HepG2 (cell line): ENCODE measurements around the gene TBC1D14. TPM values are rescaled to one million over a fixed set of nuclear protein-coding genes. Genes with fewer than 3 reads are reported as not detected.

ENCODE experiments used
- ATAC-seq: fragments of 200-7000 bp; cut with Tn5 transposase; 3 replicates; pipeline ENCODE4 v1.9.1; 2020; ENCODE audit warnings: mild to moderate bottlenecking, moderate library complexity
- BruUV-seq: library from RNA; stranded (reverse); fragments of 400-500 nt; replicated peaks from 2 replicates; lab custom pipeline; 2021; lab: Mats Ljungman, UMichigan
- CTCF ChIA-PET: fragments of 300-600 bp; formaldehyde crosslinking; extraction: SDS; loops from one replicate; lab custom pipeline; 2021; ENCODE audit warnings: low total read pairs, inconsistent platforms, low intra/inter-chr PET ratio; lab: Yijun Ruan, JAX
- POLR2A ChIA-PET: fragments of 350-600 bp; sonication (Branson Sonifier 250); formaldehyde crosslinking; loops from one replicate; lab custom pipeline; 2020; ENCODE audit warnings: antibody characterized with exemption, inconsistent platforms; lab: Yijun Ruan, JAX
- DNase-seq: peaks from one replicate; pipeline ENCODE4 v3.0.0-alpha.2; 2015; ENCODE audit warnings: low spot score
- FAIRE-seq: peaks from 3 replicates; lab custom pipeline; 2011; peaks lifted over from hg19 to GRCh38; lab: Jason Lieb, UNC
- H2AFZ ChIP-seq: one replicate; pipeline ENCODE4 v1.6.1; 2011; ENCODE audit warnings: low read length, inconsistent platforms
- H3K27ac ChIP-seq: fragments of 300-600 bp; 3 replicates; pipeline ENCODE4 v1.8.0; 2011; ENCODE audit warnings: mixed run types, mild to moderate bottlenecking, mixed read lengths, low read length, inconsistent platforms; ENCODE audit not compliant: insufficient read depth; ENCODE audit errors: extremely low read length
- H3K27me3 ChIP-seq, 2 experiments: fragments of 200-600 bp in 1 of 2; 2 replicates in 1 of 2; 3 replicates in 1 of 2; pipeline versions ENCODE4 v1.6.0 to v1.8.0; 2011; ENCODE audit warnings: low read length in 2 of 2, mild to moderate bottlenecking in 2 of 2, moderate library complexity in 2 of 2, inconsistent platforms in 1 of 2; ENCODE audit not compliant: insufficient read depth in 2 of 2, control insufficient read depth in 1 of 2
- H3K36me3 ChIP-seq, 2 experiments: fragments of 200-600 bp in 1 of 2; replicated peaks in 1 of 2; 2 replicates in 1 of 2; 3 replicates in 1 of 2; pipeline versions ENCODE4 v1.5.1 to v1.8.0; 2011; ENCODE audit warnings: low read length in 2 of 2, inconsistent platforms in 1 of 2; ENCODE audit not compliant: insufficient read depth in 2 of 2, control insufficient read depth in 1 of 2
- H3K4me1 ChIP-seq: 2 replicates; pipeline ENCODE4 v1.5.1; 2012; ENCODE audit warnings: low read length, inconsistent platforms; ENCODE audit not compliant: insufficient read depth
- H3K4me2 ChIP-seq: 2 replicates; pipeline ENCODE4 v1.6.0; 2011; ENCODE audit warnings: low read depth, low read length, inconsistent platforms
- H3K4me3 ChIP-seq, 3 experiments: fragments of 200-600 bp in 1 of 3; sonication (generic), shearing (Covaris generic) in 1 of 3; replicated peaks in 1 of 3; 2 replicates each; pipeline ENCODE4 v1.5.1; 2011 to 2016; ENCODE audit warnings: low read length in 3 of 3, inconsistent platforms in 2 of 3, low read depth in 2 of 3, mild to moderate bottlenecking in 2 of 3, control low read depth in 1 of 3, mixed read lengths in 1 of 3; ENCODE audit not compliant: insufficient read depth in 1 of 3
- H3K79me2 ChIP-seq: one replicate; pipeline ENCODE4 v1.6.1; 2011; ENCODE audit warnings: low read length, inconsistent platforms; ENCODE audit not compliant: insufficient read depth
- H3K9ac ChIP-seq: 2 replicates; pipeline ENCODE4 v1.6.0; 2011; ENCODE audit warnings: mild to moderate bottlenecking, low read depth, low read length, inconsistent platforms; ENCODE audit not compliant: insufficient read depth
- H3K9me3 ChIP-seq: 2 replicates; pipeline ENCODE4 v1.5.1; 2012; ENCODE audit warnings: mild to moderate bottlenecking, low read length
- H4K20me1 ChIP-seq: 2 replicates; pipeline ENCODE4 v1.6.0; 2011; ENCODE audit warnings: inconsistent platforms, mild to moderate bottlenecking, low read length, moderate library complexity; ENCODE audit not compliant: insufficient read depth
- ARID5B ChIP-seq: IDR thresholded peaks from 2 replicates; pipeline ENCODE4 v1.4.0; 2020; ENCODE audit warnings: mild to moderate bottlenecking, missing genetic modification reagents
- CBX5 ChIP-seq: sonication (generic); formaldehyde crosslinking; IDR thresholded peaks from 2 replicates; pipeline ENCODE4 v1.4.0; 2020; ENCODE audit warnings: missing genetic modification reagents, borderline replicate concordance
- IRF9 ChIP-seq: sonication (generic); formaldehyde crosslinking; IDR thresholded peaks from 2 replicates; pipeline ENCODE4 v1.8.0; 2022; ENCODE audit warnings: missing genetic modification reagents, mild to moderate bottlenecking, borderline replicate concordance
- KLF6 ChIP-seq: IDR thresholded peaks from 2 replicates; pipeline ENCODE4 v1.8.0; 2016; ENCODE audit warnings: missing biosample characterization, missing genetic modification reagents
- ZBTB37 ChIP-seq: sonication (generic); formaldehyde crosslinking; IDR thresholded peaks from 2 replicates; pipeline ENCODE4 v1.4.0; 2020; ENCODE audit warnings: mild to moderate bottlenecking, missing genetic modification reagents
- ZNF30 ChIP-seq: sonication (generic); formaldehyde crosslinking; IDR thresholded peaks from 2 replicates; pipeline ENCODE4 v1.5.0; 2020; ENCODE audit warnings: mild to moderate bottlenecking, missing genetic modification reagents
- ZNF556 ChIP-seq: sonication (generic); formaldehyde crosslinking; IDR thresholded peaks from 2 replicates; pipeline ENCODE4 v1.4.0; 2020; ENCODE audit warnings: mild to moderate bottlenecking, missing genetic modification reagents, borderline replicate concordance
- WGBS: methylation state at CpG from one replicate; pipeline ENCODE4 v1.1.6; 2017; ENCODE audit warnings: low lambda C conversion rate; 5-methylcytosine and 5-hydroxymethylcytosine counted together
- in situ Hi-C: cut with HindIII; loops from 2 replicates; pipeline ENCODE4 v1.10.0; 2017; ENCODE audit warnings: low pct_unique_long_range_greater_than_20kb; ENCODE audit not compliant: extremely low pct_ligation_motif_present
- intact Hi-C: fragments of 100-400 bp; cut with micrococcal nuclease; formaldehyde crosslinking; loops from one replicate; pipeline ENCODE4 v1.10.0; 2022; ENCODE audit not compliant: unreplicated experiment
- polyA plus RNA-seq, 8 experiments: library from polyadenylated mRNA; depleted of rRNA in 3 of 8; stranded (reverse) in 7 of 8; unstranded in 1 of 8; fragments of >200 nt; fragmentation: Illumina TruSeq in 4 of 8; extraction: Trizol in 4 of 8; gene quantifications; 2 replicates each; pipeline versions ENCODE4 v1.2.1 to v1.2.3, GENCODE V29; 2011 to 2016; ENCODE audit warnings: low read depth in 4 of 8, missing spikeins in 1 of 8, mixed read lengths in 1 of 8; ENCODE audit not compliant: insufficient read depth in 1 of 8
- total RNA-seq, 5 experiments: library from RNA; depleted of rRNA; stranded (reverse); fragments of >200 nt; fragmentation: Illumina TruSeq; extraction: Trizol; gene quantifications; 2 replicates each; pipeline ENCODE4 v1.2.3, GENCODE V29; 2016; ENCODE audit warnings: low read depth in 1 of 5
- TF ChIP-seq, protein P1 (sequence below): sonication (generic); formaldehyde crosslinking; IDR thresholded peaks from 2 replicates; pipeline ENCODE4 v1.5.1; 2020; ENCODE audit warnings: mild to moderate bottlenecking, missing genetic modification reagents, moderate library complexity

The TBC1D14 gene
- total and polyA plus RNA-seq, 2 of the 13 experiments (the other 11 are each of a cell fraction or from before 2014, with no cell fraction given) = 29.5 to 46.5 TPM

DNA sequence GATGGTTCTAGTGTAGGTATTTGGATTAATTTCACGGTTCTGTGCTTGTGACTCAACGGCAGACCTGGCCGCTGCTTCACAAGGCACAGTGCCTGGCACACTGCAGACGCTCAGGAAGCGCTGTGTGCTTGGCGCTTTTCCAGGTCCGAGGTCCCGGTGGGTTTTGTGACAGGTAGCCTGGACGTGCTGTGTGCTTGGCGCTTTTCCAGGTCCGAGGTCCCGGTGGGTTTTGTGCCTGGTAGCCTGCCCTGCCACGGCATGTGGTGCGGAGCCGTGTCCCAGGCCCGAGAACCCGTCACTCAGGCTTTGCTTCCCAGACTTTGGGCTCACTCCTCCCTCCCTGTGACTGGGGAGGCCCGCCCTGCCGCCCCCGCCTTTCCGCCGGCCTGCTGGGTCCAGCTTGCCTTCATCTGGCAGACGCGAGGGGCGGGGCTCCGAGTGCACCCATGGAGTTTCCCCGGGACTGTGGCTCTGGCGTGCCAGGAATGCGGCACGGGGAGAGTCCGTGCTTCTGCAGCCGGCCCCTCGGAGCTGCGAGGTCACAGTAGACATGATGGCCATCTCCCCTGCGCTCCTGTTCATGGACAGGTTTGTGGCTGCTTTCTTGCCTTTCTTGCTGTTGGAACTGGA is 44.2 kb downstream of the TBC1D14 start:
- H3K36me3 ChIP-seq = peaks cover 0 to 3% of the 10 kb centered on the region in 2 experiments; a peak in 3 of 5 replicates
- H3K4me2 ChIP-seq = no peak overlapping the region
- FAIRE-seq (no peak), ATAC-seq (peak; percentile 21; the same call in 2 of the 3 replicates), DNase-seq (no peak)
- H3K4me1 ChIP-seq = peaks cover 23% of the 10 kb centered on the region
- H3K9me3 ChIP-seq = 0 out of 2 replicates have a peak, but pooled peaks cover 3% of the 10 kb centered on the region
- H2AFZ ChIP-seq = no peak overlapping the region
- peaks cover 85% of the 10 kb centered on the region for H3K79me2 ChIP-seq
- no peak overlapping the region for H3K27ac ChIP-seq
- H3K4me3 ChIP-seq = no peak overlapping the region
- no peak overlapping the region for H3K9ac ChIP-seq
- WGBS = 95% methylated on average over 9 of the region's 35 CpGs
- intact Hi-C loops (no loop called here), in situ Hi-C loops (no loop called here)
- ChIA-PET CTCF (no interaction called here), POLR2A (interaction anchor here (1.7 kb wide), 1 partner anchor 24 kb away, joined by 5 read pairs; no protein-coding TSS in a partner anchor)
- H4K20me1 ChIP-seq = no peaks in the 10 kb centered on the region; the same call in 1 of the 2 replicates
- BruUV-seq = no TSS peak
- H3K27me3 ChIP-seq = no peaks in the 10 kb centered on the region
- TF ChIP-seq ZNF30 (CRISPR knock-in tag) = no peak
- no peak for TF ChIP-seq ZBTB37 (CRISPR knock-in tag)
- TF ChIP-seq IRF9 (CRISPR knock-in tag) = no peak
- no peak for TF ChIP-seq ARID5B (CRISPR knock-in tag)
- TF ChIP-seq KLF6 = no peak
- TF ChIP-seq, protein P1, sequence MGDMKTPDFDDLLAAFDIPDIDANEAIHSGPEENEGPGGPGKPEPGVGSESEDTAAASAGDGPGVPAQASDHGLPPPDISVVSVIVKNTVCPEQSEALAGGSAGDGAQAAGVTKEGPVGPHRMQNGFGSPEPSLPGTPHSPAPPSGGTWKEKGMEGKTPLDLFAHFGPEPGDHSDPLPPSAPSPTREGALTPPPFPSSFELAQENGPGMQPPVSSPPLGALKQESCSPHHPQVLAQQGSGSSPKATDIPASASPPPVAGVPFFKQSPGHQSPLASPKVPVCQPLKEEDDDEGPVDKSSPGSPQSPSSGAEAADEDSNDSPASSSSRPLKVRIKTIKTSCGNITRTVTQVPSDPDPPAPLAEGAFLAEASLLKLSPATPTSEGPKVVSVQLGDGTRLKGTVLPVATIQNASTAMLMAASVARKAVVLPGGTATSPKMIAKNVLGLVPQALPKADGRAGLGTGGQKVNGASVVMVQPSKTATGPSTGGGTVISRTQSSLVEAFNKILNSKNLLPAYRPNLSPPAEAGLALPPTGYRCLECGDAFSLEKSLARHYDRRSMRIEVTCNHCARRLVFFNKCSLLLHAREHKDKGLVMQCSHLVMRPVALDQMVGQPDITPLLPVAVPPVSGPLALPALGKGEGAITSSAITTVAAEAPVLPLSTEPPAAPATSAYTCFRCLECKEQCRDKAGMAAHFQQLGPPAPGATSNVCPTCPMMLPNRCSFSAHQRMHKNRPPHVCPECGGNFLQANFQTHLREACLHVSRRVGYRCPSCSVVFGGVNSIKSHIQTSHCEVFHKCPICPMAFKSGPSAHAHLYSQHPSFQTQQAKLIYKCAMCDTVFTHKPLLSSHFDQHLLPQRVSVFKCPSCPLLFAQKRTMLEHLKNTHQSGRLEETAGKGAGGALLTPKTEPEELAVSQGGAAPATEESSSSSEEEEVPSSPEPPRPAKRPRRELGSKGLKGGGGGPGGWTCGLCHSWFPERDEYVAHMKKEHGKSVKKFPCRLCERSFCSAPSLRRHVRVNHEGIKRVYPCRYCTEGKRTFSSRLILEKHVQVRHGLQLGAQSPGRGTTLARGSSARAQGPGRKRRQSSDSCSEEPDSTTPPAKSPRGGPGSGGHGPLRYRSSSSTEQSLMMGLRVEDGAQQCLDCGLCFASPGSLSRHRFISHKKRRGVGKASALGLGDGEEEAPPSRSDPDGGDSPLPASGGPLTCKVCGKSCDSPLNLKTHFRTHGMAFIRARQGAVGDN (CRISPR knock-in tag) = peak; percentile 81
- TF ChIP-seq ZNF556 (CRISPR knock-in tag) = no peak
- peak; percentile 7; the same call in 1 of the 2 replicates for TF ChIP-seq CBX5 (CRISPR knock-in tag)
